Rectal smooth muscle tissue (tissue), 1 donor: ENCODE results near the gene ADGB.

ENCODE experiments used
- H3K27ac ChIP-seq: one replicate; pipeline ENCODE4 v1.7.0; 2013; ENCODE audit warnings: low read depth, low read length, inconsistent platforms
- H3K27me3 ChIP-seq: one replicate; pipeline ENCODE4 v1.7.0; 2013; ENCODE audit warnings: low read length; ENCODE audit not compliant: control insufficient read depth, insufficient read depth
- H3K36me3 ChIP-seq: one replicate; pipeline ENCODE4 v1.7.0; 2013; ENCODE audit warnings: low read length; ENCODE audit not compliant: control insufficient read depth, insufficient read depth
- H3K4me1 ChIP-seq: one replicate; pipeline ENCODE4 v1.7.0; 2013; ENCODE audit warnings: low read length; ENCODE audit not compliant: control insufficient read depth, insufficient read depth
- H3K4me3 ChIP-seq: one replicate; pipeline ENCODE4 v1.7.0; 2013; ENCODE audit warnings: low read length
- H3K9ac ChIP-seq: one replicate; pipeline ENCODE4 v1.7.0; 2013; ENCODE audit warnings: low read length

ADGB gene

DNA sequence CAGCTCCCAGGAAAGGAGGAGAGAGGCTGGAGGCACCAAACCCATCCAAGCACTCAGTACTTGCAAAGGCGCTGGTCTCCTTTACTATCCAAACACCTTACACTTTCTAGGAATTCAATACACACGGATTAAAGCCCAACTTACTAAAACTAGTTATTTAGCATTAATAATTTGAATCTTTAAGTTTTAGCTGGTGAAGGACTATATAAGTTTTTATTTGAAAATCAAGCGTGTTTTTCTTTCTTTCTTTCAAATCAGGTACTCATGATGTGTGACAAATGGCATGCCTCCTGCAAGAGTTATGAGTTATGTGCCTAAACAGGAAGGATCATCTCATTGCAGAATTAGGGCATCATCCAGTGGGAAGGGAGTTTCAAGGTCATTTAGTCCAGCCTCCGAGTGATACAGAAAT is 263.7 kb downstream of the ADGB start:
- Histone ChIP-seq H3K36me3 (no peaks in the 10 kb centered on the region), H3K27ac (no peak overlapping the region), H3K4me3 (no peak overlapping the region), H3K9ac (no peak overlapping the region), H3K27me3 (no peaks in the 10 kb centered on the region), H3K4me1 (peaks cover 3% of the 10 kb centered on the region)

DNA sequence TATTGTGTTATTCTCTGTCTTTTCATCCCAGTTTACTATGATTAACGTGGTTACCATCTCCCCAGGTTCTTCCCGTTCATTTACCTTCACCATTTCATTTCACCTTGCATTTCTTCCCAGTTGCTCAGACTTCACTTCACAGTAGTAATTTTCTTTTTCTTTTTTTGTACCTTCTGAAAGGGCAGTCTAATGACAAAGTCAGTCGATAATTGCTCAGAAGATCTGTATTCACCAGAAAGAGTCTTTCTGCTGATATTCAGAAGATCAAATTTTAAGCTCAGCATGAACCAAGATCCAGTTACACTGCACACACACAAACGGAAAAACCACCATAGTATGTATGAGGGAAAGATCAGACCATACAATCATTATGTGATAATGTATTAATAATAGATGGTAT is 265.5 kb downstream of the ADGB start:
- Histone ChIP-seq H3K27ac (no peak overlapping the region), H3K27me3 (no peaks in the 10 kb centered on the region), H3K4me1 (no peaks in the 10 kb centered on the region), H3K36me3 (no peaks in the 10 kb centered on the region), H3K9ac (no peak overlapping the region), H3K4me3 (no peak overlapping the region)

DNA sequence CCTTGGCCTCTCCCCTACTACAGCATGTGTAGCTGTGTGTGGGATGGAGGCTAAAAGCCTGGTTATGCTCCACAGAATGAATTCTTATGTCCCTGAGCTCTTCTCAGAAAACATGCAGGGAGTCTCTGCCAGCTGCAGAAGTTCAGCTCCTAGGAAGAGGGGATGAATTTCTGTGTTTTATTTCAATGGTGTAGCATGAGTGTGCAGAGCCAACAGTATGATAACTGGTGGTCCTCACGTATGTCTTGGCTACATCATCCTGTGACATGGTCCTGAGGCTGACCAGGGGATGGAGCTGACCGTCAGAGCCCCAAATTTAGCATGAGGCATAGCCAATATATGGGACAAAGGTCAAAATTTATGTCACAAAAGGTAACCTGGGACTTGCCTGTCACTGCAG is 266.1 kb downstream of the ADGB start:
- Histone ChIP-seq H3K4me3 (no peak overlapping the region), H3K27ac (no peak overlapping the region), H3K27me3 (no peaks in the 10 kb centered on the region), H3K36me3 (no peaks in the 10 kb centered on the region), H3K9ac (no peak overlapping the region), H3K4me1 (no peaks in the 10 kb centered on the region)
